H1 (cell line): ENCODE measurements around the gene VPS72. TPM values are rescaled to one million over a fixed set of nuclear protein-coding genes. Genes with fewer than 3 reads are reported as not detected.

Experiments used
- ATF2 ChIP-seq: IDR thresholded peaks from 2 replicates; pipeline ENCODE4 v1.6.1; 2012; ENCODE audit warnings: low read length, inconsistent platforms
- ATF3 ChIP-seq: IDR thresholded peaks from 2 replicates; pipeline ENCODE4 v1.6.1; 2011; ENCODE audit warnings: low read depth, mild to moderate bottlenecking, low read length; ENCODE audit not compliant: insufficient read depth
- BACH1 ChIP-seq: IDR thresholded peaks from 2 replicates; pipeline ENCODE4 v1.6.1; 2012; ENCODE audit warnings: low read length, improper control_type of control experiment
- CREB1 ChIP-seq: IDR thresholded peaks from 2 replicates; pipeline ENCODE4 v1.6.1; 2012; ENCODE audit warnings: inconsistent platforms
- EGR1 ChIP-seq: IDR thresholded peaks from 2 replicates; pipeline ENCODE4 v1.6.1; 2011; ENCODE audit warnings: low read depth, low read length, borderline replicate concordance
- EP300 ChIP-seq, 2 experiments: IDR thresholded peaks; 1 replicate in 1 of 2; 2 replicates in 1 of 2; pipeline ENCODE4 v1.6.1; 2011 to 2012; ENCODE audit warnings: low read depth in 2 of 2, low read length in 2 of 2, mild to moderate bottlenecking in 2 of 2, borderline replicate concordance in 1 of 2, inconsistent platforms in 1 of 2, moderate library complexity in 1 of 2
- GTF2F1 ChIP-seq: IDR thresholded peaks from 2 replicates; pipeline ENCODE4 v1.6.1; 2012; ENCODE audit warnings: low read depth, low read length, improper control_type of control experiment, borderline replicate concordance
- HDAC6 ChIP-seq: IDR thresholded peaks from one replicate; pipeline ENCODE4 v1.7.1; 2012; ENCODE audit warnings: low read depth, mild to moderate bottlenecking, inconsistent platforms, low read length, moderate library complexity
- JUN ChIP-seq: IDR thresholded peaks from 2 replicates; pipeline ENCODE4 v1.6.1; 2011; ENCODE audit warnings: low read depth, mild to moderate bottlenecking, improper control_type of control experiment, low read length
- KDM4A ChIP-seq: IDR thresholded peaks from one replicate; pipeline ENCODE4 v1.7.1; 2012; ENCODE audit warnings: low read depth, mild to moderate bottlenecking, moderate library complexity, low read length, inconsistent platforms; ENCODE audit not compliant: severe bottlenecking
- NANOG ChIP-seq: IDR thresholded peaks from 2 replicates; pipeline ENCODE4 v1.6.1; 2011; ENCODE audit warnings: low read length, low read depth, mild to moderate bottlenecking, inconsistent platforms; ENCODE audit not compliant: insufficient read depth, poor library complexity, severe bottlenecking
- NRF1 ChIP-seq: IDR thresholded peaks from 2 replicates; pipeline ENCODE4 v1.6.1; 2011; ENCODE audit warnings: mild to moderate bottlenecking, low read depth, low read length, improper control_type of control experiment
- PHF8 ChIP-seq: fragments of 200-600 bp; sonication (generic); conservative IDR thresholded peaks from 2 replicates; pipeline ENCODE4 v1.7.1; 2012; ENCODE audit warnings: low read depth, mild to moderate bottlenecking, inconsistent platforms, low read length, moderate library complexity
- POLR2A ChIP-seq, 2 experiments: IDR thresholded peaks; 1 replicate in 1 of 2; 2 replicates in 1 of 2; pipeline ENCODE4 v1.6.1; 2011; ENCODE audit warnings: low read depth in 2 of 2, low read length in 2 of 2, mild to moderate bottlenecking in 2 of 2; ENCODE audit errors: control extremely low read depth in 1 of 2
- RNF2 ChIP-seq: fragments of 200-900, 300-1000 bp; sonication (generic); IDR thresholded peaks from 2 replicates; pipeline ENCODE4 v1.7.1; 2016; ENCODE audit warnings: borderline replicate concordance, low read depth, mild to moderate bottlenecking, antibody characterized with exemption, low read length; ENCODE audit not compliant: poor library complexity, severe bottlenecking; ENCODE audit errors: missing control alignments
- SIRT6 ChIP-seq: IDR thresholded peaks from one replicate; pipeline ENCODE4 v1.7.1; 2012; ENCODE audit warnings: low read length, inconsistent platforms
- SP1 ChIP-seq: IDR thresholded peaks from 2 replicates; pipeline ENCODE4 v1.6.1; 2011; ENCODE audit warnings: low read depth, low read length
- SRF ChIP-seq: IDR thresholded peaks from 2 replicates; pipeline ENCODE4 v1.6.1; 2011; ENCODE audit warnings: mild to moderate bottlenecking, low read depth, low read length, moderate library complexity
- SUZ12 ChIP-seq: fragments of 200-600 bp; sonication (generic); IDR thresholded peaks from 2 replicates; pipeline ENCODE4 v1.6.1; 2012; ENCODE audit warnings: mild to moderate bottlenecking, inconsistent platforms, low read length, moderate library complexity, mixed read lengths
- TAF7 ChIP-seq: optimal IDR thresholded peaks from 2 replicates; pipeline ENCODE3; 2011; ENCODE audit warnings: low read depth, mild to moderate bottlenecking, inconsistent platforms, low read length, moderate library complexity, borderline replicate concordance
- TCF12 ChIP-seq: IDR thresholded peaks from 2 replicates; pipeline ENCODE4 v1.6.1; 2011; ENCODE audit warnings: low read depth, mild to moderate bottlenecking, low read length
- YY1 ChIP-seq: IDR thresholded peaks from 2 replicates; pipeline ENCODE4 v1.6.1; 2011; ENCODE audit warnings: low read depth, mild to moderate bottlenecking, low read length
- polyA plus RNA-seq, 7 experiments: library from polyadenylated mRNA; depleted of rRNA in 3 of 7; stranded (reverse) in 5 of 7; unstranded in 2 of 7; fragments of >200 nt in 5 of 7; fragments of 200-250 nt in 2 of 7; gene quantifications; 1 replicate in 5 of 7; 2 replicates in 1 of 7; 4 replicates in 1 of 7; pipeline versions ENCODE4 v1.2.1 to v1.2.3, GENCODE V29; 2011 to 2013; ENCODE audit warnings: missing spikeins in 2 of 7, mixed read lengths in 2 of 7
- total RNA-seq: library from RNA; stranded (reverse); fragmentation: NEBNext Ultra II Directional; extraction: Animal tissue kit (Norgen Biotek cat#: 25700); gene quantifications from 2 replicates; pipeline ENCODE4 v1.2.1, GENCODE V29; 2021

Gene VPS72
- total and polyA plus RNA-seq, 2 of the 8 experiments (the other 6 are each of a cell fraction or from before 2014, with no cell fraction given), result 86.6 to 121 TPM

- peak; percentile 52 for TF ChIP-seq KDM4A
- TF ChIP-seq TCF12, result no peak
- no peak for TF ChIP-seq ATF3
- peak; percentile 75 to 89 for TF ChIP-seq POLR2A (IDR thresholded peaks at IDR 0.05; ENCODE audit: control extremely low read depth in 1 of 2, low read depth in 2 of 2, low read length in 2 of 2)
- TF ChIP-seq SRF, result peak; percentile 98
- peak in 1 of 2 experiments; percentile 72; a peak in 2 of 3 replicates for TF ChIP-seq EP300 (IDR thresholded peaks at IDR 0.05; ENCODE audit: borderline replicate concordance in 1 of 2, low read depth in 2 of 2, low read length in 2 of 2)
- TF ChIP-seq NRF1, result no peak
- TF ChIP-seq ATF2, result peak; percentile 63; the same call in 1 of the 2 replicates
- peak; percentile 82 for TF ChIP-seq TAF7
- peak; percentile 83 for TF ChIP-seq YY1
- no peak for TF ChIP-seq BACH1
- peak; percentile 97 for TF ChIP-seq PHF8
- no peak for TF ChIP-seq RNF2
- TF ChIP-seq SIRT6, result no peak
- TF ChIP-seq SUZ12, result no peak
- TF ChIP-seq HDAC6, result no peak
- peak; percentile 82 for TF ChIP-seq EGR1
- peak; percentile 54 for TF ChIP-seq NANOG
- no peak for TF ChIP-seq GTF2F1
- TF ChIP-seq JUN, result no peak
- TF ChIP-seq SP1, result peak; percentile 76
- TF ChIP-seq CREB1, result peak; percentile 66
Observed at GRCh38 chr1:151189637-151190445, at the start of gene VPS72 (continued).
